GM21825 (cell line): Measurements from ENCODE around the gene PPP1R3F.
"Not testable (repeated sequence)": the region's sequence is repeated elsewhere in the genome, so short reads cannot be mapped to it uniquely, and the experiment has no call there.

Experiments
- ATAC-seq: cut with Tn5 transposase; IDR thresholded peaks from one replicate; pipeline ENCODE4 v1.9.1; 2021; ENCODE audit warnings: mild to moderate bottlenecking, moderate library complexity; ENCODE audit not compliant: unreplicated experiment

Gene PPP1R3F

GRCh38 chrX:49312176-49312575 lies 42.6 kb downstream of the PPP1R3F start:
- ATAC-seq: no peak

GRCh38 chrX:49316085-49316484 lies 46.5 kb downstream of the PPP1R3F start:
- no peak for ATAC-seq

DNA sequence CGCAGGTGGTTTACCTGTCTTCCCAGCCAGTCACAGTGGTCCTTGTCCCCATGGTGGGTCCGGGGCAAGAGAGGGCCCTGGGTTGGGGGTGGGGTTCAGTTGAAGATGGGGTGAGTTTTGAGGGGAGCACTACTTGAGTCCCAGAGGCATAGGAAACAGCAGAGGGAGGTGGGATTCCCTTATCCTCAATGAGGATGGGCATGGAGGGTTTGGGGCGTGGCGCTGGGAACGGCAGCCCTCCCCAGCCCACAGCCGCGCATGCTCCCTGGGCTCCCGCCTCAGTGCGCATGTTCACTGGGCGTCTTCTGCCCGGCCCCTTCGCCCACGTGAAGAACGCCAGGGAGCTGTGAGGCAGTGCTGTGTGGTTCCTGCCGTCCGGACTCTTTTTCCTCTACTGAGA lies 52.1 kb downstream of the PPP1R3F start, which contains the start of gene GAGE12J:
GAGE12J (plus strand) TSS at position 301 of the 400 bp plus-strand sequence. CDS start 1,157 bp downstream, outside the sequence.
- not testable (repeated sequence) for ATAC-seq

DNA sequence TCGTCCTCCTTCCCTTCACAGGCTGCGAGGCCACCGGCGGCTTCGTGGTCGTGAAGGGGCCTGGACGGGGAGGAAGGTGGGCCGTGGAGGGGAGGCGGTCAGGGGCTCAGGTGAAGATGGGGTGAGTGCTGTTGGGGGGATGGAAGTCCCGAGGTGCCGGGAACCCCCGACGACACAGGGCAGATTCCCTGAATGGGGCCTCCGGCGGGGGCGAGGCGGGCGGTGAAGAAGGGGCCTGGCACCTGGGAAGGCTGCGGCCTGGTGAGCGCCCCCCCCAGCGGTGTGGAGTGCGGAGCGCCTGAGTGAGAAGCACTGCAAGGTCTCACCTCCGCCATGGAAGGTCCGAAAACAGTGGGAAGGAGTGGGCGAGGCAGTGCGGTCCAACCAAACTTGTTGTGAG lies 52.7 kb downstream of the PPP1R3F start:
- not testable (repeated sequence) for ATAC-seq

DNA sequence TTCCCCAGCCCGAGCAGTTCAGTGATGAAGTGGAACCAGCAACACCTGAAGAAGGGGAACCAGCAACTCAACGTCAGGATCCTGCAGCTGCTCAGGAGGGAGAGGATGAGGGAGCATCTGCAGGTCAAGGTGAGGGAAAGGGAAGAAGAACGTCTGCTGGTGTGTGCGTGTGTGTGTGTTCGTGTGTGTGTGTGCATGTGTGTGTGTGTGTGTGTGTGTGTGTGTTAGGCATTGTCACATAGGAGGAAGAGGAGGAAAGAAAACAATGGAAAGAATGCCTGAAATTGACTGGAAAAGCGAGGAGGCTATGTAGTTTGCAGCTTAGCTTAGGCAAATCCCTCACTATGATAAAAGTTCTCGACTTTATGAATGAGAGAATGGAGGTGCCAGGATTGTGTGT lies 54.1 kb downstream of the PPP1R3F start:
- not testable (repeated sequence) for ATAC-seq

- not testable (repeated sequence) for ATAC-seq
Observed at GRCh38 chrX:49330421-49330820, 60.8 kb downstream of the PPP1R3F start.

- ATAC-seq: not testable (repeated sequence)
Observed at GRCh38 chrX:49331282-49331681, 61.7 kb downstream of the PPP1R3F start, which contains the start of gene GAGE13. Gene GAGE13, plus strand, starts transcription at chrX:49331582. Its CDS starts 1,156 bp downstream, at chrX:49332738.

- not testable (repeated sequence) for ATAC-seq
Observed at GRCh38 chrX:49331841-49332240, 62.2 kb downstream of the PPP1R3F start.
